Activated T-cell treated with anti-CD3 and anti-CD28 coated beads, Interleukin-2, amount 50 U/mL, for 72 hours (primary cell): Measurements from ENCODE around the gene SLC17A2. TPM values are rescaled to one million over a fixed set of nuclear protein-coding genes. Genes with fewer than 3 reads are reported as not detected.

Experiments used
- ATAC-seq, 2 donors: fragments of 150-1000 bp; cut with Tn5 transposase; replicated peaks in 1 of 2; 2 replicates each; pipeline ENCODE4 v1.10.0; 2021; ENCODE audit warnings: moderate library complexity in 2 of 2, mild to moderate bottlenecking in 1 of 2
- DNase-seq, 2 donors: peaks; one replicate each; pipeline ENCODE4 v3.0.0; 2021 to 2022; ENCODE audit warnings: mixed read lengths in 1 of 2
- H3K27ac Mint-ChIP-seq: one replicate; pipeline ENCODE4 v1.8.0; 2022; ENCODE audit warnings: mild to moderate bottlenecking, moderate library complexity, mixed read lengths
- H3K27me3 Mint-ChIP-seq: one replicate; pipeline ENCODE4 v1.8.0; 2022; ENCODE audit warnings: low read depth, mixed read lengths
- H3K36me3 Mint-ChIP-seq, 2 donors: one replicate each; pipeline ENCODE4 v1.8.0; 2022; ENCODE audit warnings: mixed read lengths in 2 of 2, mild to moderate bottlenecking in 1 of 2; ENCODE audit not compliant: insufficient read depth in 2 of 2
- H3K4me1 Mint-ChIP-seq: one replicate; pipeline ENCODE4 v1.8.0; 2022; ENCODE audit warnings: low read depth, mixed read lengths
- H3K4me3 Mint-ChIP-seq, 2 donors: one replicate each; pipeline ENCODE4 v1.8.0; 2022; ENCODE audit warnings: mild to moderate bottlenecking in 2 of 2, mixed read lengths in 2 of 2, moderate library complexity in 2 of 2
- H3K9me3 Mint-ChIP-seq, 2 donors: one replicate each; pipeline ENCODE4 v1.8.0; 2022; ENCODE audit warnings: mixed read lengths in 2 of 2
- total RNA-seq, 2 donors: library from RNA; stranded (reverse); gene quantifications; one replicate each; pipeline ENCODE4 v1.2.3, GENCODE V29; 2022

SLC17A2 gene
- total RNA-seq, 2 donors from 2014 or later: not detected

GRCh38 chr6:25866011-25866410 is 64.5 kb downstream of the SLC17A2 start:
- Mint-ChIP-seq H3K27me3 (peaks cover 10% of the 10 kb centered on the region), H3K4me3 (peak overlapping the region in 1 of 2 donors; percentile 63), H3K4me1 (peaks cover 23% of the 10 kb centered on the region), H3K36me3 (peaks cover 4 to 8% of the 10 kb centered on the region in 2 donors), H3K9me3 (peaks cover 13% of the 10 kb centered on the region in 2 donors), H3K27ac (peak overlapping the region; percentile 63)
- ATAC-seq (peak; percentile 76 to 84), DNase-seq (peak in 1 of 2 donors; percentile 18)

GRCh38 chr6:25863360-25863759 is 67.1 kb downstream of the SLC17A2 start:
- Mint-ChIP-seq H3K27ac (no peak overlapping the region), H3K4me1 (peaks cover 26% of the 10 kb centered on the region), H3K36me3 (peaks cover 4 to 8% of the 10 kb centered on the region in 2 donors), H3K27me3 (peaks cover 15% of the 10 kb centered on the region), H3K9me3 (peaks cover 13 to 15% of the 10 kb centered on the region in 2 donors), H3K4me3 (no peak overlapping the region)
- ATAC-seq (no peak), DNase-seq (no peak)

Other genes starting within 250 kb of the SLC17A2 start
- gene SLC17A4, start 175.9 kb downstream of the SLC17A2 start, total RNA-seq: not detected
- gene SLC17A1, start 98.6 kb downstream of the SLC17A2 start, total RNA-seq: under 1 TPM in 1 of 2 donors, not detected in 1; 0.29 TPM
- gene SLC17A3, start 56.4 kb downstream of the SLC17A2 start, total RNA-seq: 1 to 10 TPM; 1.7 to 2.5 TPM
- gene TRIM38, start 32.1 kb upstream of the SLC17A2 start, total RNA-seq: 10 to 100 TPM; 21.3 to 39.9 TPM
- 1 to 10 TPM; 1.3 to 1.9 TPM for gene HFE, start 156.7 kb upstream of the SLC17A2 start, total RNA-seq